Osteocyte (in vitro differentiated cells): Measurements from ENCODE around the gene PHACTR3. TPM values are rescaled to one million over a fixed set of nuclear protein-coding genes. Genes with fewer than 3 reads are reported as not detected.

Experiments
- DNase-seq: peaks from one replicate; pipeline ENCODE4 v3.0.0; 2021; ENCODE audit warnings: mixed read lengths; ENCODE audit not compliant: unreplicated experiment; ENCODE audit errors: extremely low spot score
- H3K27ac Mint-ChIP-seq: one replicate; pipeline ENCODE4 v1.8.0; 2021; ENCODE audit warnings: mild to moderate bottlenecking, mixed read lengths; ENCODE audit not compliant: unreplicated experiment
- H3K27me3 Mint-ChIP-seq: one replicate; pipeline ENCODE4 v1.8.0; 2021; ENCODE audit warnings: mixed read lengths; ENCODE audit not compliant: unreplicated experiment
- H3K36me3 Mint-ChIP-seq: one replicate; pipeline ENCODE4 v1.8.0; 2021; ENCODE audit warnings: mixed read lengths; ENCODE audit not compliant: unreplicated experiment
- H3K4me1 Mint-ChIP-seq: one replicate; pipeline ENCODE4 v1.8.0; 2021; ENCODE audit warnings: mixed read lengths; ENCODE audit not compliant: unreplicated experiment
- H3K4me3 Mint-ChIP-seq: one replicate; pipeline ENCODE4 v1.8.0; 2021; ENCODE audit warnings: mild to moderate bottlenecking, moderate library complexity, mixed read lengths; ENCODE audit not compliant: unreplicated experiment
- H3K9me3 Mint-ChIP-seq: one replicate; pipeline ENCODE4 v1.8.0; 2021; ENCODE audit warnings: mixed read lengths; ENCODE audit not compliant: unreplicated experiment
- total RNA-seq: library from RNA; stranded (reverse); gene quantifications from 2 replicates; pipeline ENCODE4 v1.2.1, GENCODE V29; 2021
- TF ChIP-seq, protein P1 (sequence below): fragments of 200-600 bp; sonication (generic); IDR thresholded peaks from 2 replicates; pipeline ENCODE4 v1.5.0; 2021; ENCODE audit warnings: antibody characterized with exemption, mild to moderate bottlenecking, moderate library complexity

PHACTR3 gene
- total RNA-seq, 1 donor from 2014 or later = not detected

DNA sequence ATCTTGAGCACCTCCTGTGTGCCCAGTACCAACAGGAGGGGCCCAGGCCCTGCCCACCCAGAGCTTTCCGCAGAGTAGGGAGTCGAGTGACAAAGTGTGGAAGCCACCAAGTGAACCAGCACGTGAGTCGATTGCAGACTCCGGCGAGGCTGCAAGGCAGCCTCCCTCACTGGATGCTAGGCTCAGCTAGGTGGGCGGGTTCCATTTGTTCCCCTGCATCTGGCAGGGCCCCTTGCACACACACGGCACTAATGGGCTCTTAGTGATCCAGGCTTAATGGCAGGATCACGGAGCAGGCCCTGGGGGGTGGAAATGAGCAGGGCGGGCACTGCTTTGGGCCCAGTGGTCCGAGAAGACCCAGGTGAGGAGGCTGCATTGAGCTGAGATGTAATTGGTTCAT lies 140.4 kb downstream of the PHACTR3 start:
- no peak for DNase-seq
- no peaks in the 10 kb centered on the region for H3K36me3 Mint-ChIP-seq
- no peak overlapping the region for H3K4me3 Mint-ChIP-seq
- TF ChIP-seq, protein P1, sequence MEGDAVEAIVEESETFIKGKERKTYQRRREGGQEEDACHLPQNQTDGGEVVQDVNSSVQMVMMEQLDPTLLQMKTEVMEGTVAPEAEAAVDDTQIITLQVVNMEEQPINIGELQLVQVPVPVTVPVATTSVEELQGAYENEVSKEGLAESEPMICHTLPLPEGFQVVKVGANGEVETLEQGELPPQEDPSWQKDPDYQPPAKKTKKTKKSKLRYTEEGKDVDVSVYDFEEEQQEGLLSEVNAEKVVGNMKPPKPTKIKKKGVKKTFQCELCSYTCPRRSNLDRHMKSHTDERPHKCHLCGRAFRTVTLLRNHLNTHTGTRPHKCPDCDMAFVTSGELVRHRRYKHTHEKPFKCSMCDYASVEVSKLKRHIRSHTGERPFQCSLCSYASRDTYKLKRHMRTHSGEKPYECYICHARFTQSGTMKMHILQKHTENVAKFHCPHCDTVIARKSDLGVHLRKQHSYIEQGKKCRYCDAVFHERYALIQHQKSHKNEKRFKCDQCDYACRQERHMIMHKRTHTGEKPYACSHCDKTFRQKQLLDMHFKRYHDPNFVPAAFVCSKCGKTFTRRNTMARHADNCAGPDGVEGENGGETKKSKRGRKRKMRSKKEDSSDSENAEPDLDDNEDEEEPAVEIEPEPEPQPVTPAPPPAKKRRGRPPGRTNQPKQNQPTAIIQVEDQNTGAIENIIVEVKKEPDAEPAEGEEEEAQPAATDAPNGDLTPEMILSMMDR = no peak
- no peaks in the 10 kb centered on the region for H3K4me1 Mint-ChIP-seq
- H3K27ac Mint-ChIP-seq = no peak overlapping the region
- no peaks in the 10 kb centered on the region for H3K9me3 Mint-ChIP-seq
- no peaks in the 10 kb centered on the region for H3K27me3 Mint-ChIP-seq

- no peaks in the 10 kb centered on the region for H3K9me3 Mint-ChIP-seq
- H3K4me3 Mint-ChIP-seq = no peak overlapping the region
- no peak overlapping the region for H3K27ac Mint-ChIP-seq
- H3K27me3 Mint-ChIP-seq = no peaks in the 10 kb centered on the region
- no peak for DNase-seq
- TF ChIP-seq, protein P1 = no peak
- H3K4me1 Mint-ChIP-seq = no peaks in the 10 kb centered on the region
- no peaks in the 10 kb centered on the region for H3K36me3 Mint-ChIP-seq
Measured at GRCh38 chr20:59745201-59745600, 140.9 kb downstream of the PHACTR3 start.

DNA sequence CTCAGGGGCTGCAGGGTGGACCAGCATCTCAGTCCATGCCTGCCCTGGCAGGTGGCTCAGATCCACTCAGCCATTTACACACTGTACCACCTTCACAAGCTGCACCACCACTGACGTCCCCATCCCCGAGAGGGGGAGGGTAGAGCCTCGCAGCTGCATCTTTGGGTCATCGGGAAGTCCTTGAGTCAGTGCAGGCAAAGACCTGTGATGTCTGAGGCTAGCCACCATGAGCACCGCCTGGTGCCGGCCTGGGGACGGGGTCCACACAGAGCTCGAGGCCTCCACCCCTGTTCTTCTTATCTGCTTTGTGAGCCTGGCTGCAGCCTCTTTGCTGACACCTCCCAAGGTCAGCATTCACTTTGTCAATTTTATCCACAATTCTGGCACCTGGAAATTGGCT lies 141.4 kb downstream of the PHACTR3 start:
- TF ChIP-seq, protein P1 = no peak
- Mint-ChIP-seq H3K4me1 (no peaks in the 10 kb centered on the region), H3K27me3 (no peaks in the 10 kb centered on the region), H3K9me3 (no peaks in the 10 kb centered on the region), H3K36me3 (no peaks in the 10 kb centered on the region), H3K27ac (no peak overlapping the region), H3K4me3 (no peak overlapping the region)
- DNase-seq = no peak

GRCh38 chr20:59746155-59746554 lies 141.8 kb downstream of the PHACTR3 start:
- TF ChIP-seq, protein P1 = no peak
- DNase-seq = no peak
- no peak overlapping the region for H3K4me3 Mint-ChIP-seq
- no peaks in the 10 kb centered on the region for H3K36me3 Mint-ChIP-seq
- no peak overlapping the region for H3K27ac Mint-ChIP-seq
- no peaks in the 10 kb centered on the region for H3K27me3 Mint-ChIP-seq
- no peaks in the 10 kb centered on the region for H3K9me3 Mint-ChIP-seq
- H3K4me1 Mint-ChIP-seq = no peaks in the 10 kb centered on the region

GRCh38 chr20:59747671-59748515 lies 143.6 kb downstream of the PHACTR3 start:
- Mint-ChIP-seq H3K9me3 (no peaks in the 10 kb centered on the region), H3K4me1 (no peaks in the 10 kb centered on the region), H3K27me3 (no peaks in the 10 kb centered on the region), H3K4me3 (no peak overlapping the region), H3K27ac (no peak overlapping the region), H3K36me3 (no peaks in the 10 kb centered on the region)
- DNase-seq = no peak
- TF ChIP-seq, protein P1 = no peak
